Panc1 (cell line): ENCODE measurements around the gene RTL5. TPM values are rescaled to one million over a fixed set of nuclear protein-coding genes. Genes with fewer than 3 reads are reported as not detected.

Experiments
- ATAC-seq: fragments of 200-7000 bp; cut with Tn5 transposase; 2 replicates; pipeline ENCODE4 v1.9.1; 2020; ENCODE audit warnings: mild to moderate bottlenecking, moderate library complexity
- BruUV-seq: library from RNA; stranded (reverse); fragments of 400-500 nt; replicated peaks from 2 replicates; lab custom pipeline; 2021; lab: Mats Ljungman, UMichigan
- CTCF ChIA-PET: fragments of 300-600 bp; sonication (Branson Sonifier 250); formaldehyde crosslinking; loops from one replicate; lab custom pipeline; 2022; ENCODE audit warnings: antibody characterized with exemption; lab: Charles Lee
- POLR2A ChIA-PET: fragments of 300-600 bp; sonication (Branson Sonifier 250); formaldehyde crosslinking; loops from one replicate; lab custom pipeline; 2022; ENCODE audit warnings: antibody characterized with exemption; lab: Charles Lee
- DNase-seq: peaks from one replicate; pipeline ENCODE4 v3.0.0-alpha.2; 2010; ENCODE audit warnings: low read depth, low spot score
- H3K27ac ChIP-seq: 2 replicates; pipeline ENCODE4 v1.5.1; 2011; ENCODE audit warnings: mild to moderate bottlenecking, low read length, inconsistent platforms
- H3K27me3 ChIP-seq: fragments of 200-500 bp; sonication (Bioruptor generic); 2 replicates; pipeline ENCODE4 v1.6.0; 2014; ENCODE audit warnings: low read length, inconsistent platforms; ENCODE audit not compliant: control insufficient read depth, insufficient read depth
- H3K36me3 ChIP-seq: fragments of 200-500 bp; sonication (Bioruptor generic); 2 replicates; pipeline ENCODE4 v1.5.1; 2014; ENCODE audit warnings: inconsistent platforms, mild to moderate bottlenecking, low read length, moderate library complexity; ENCODE audit not compliant: control insufficient read depth, insufficient read depth
- H3K4me1 ChIP-seq: 2 replicates; pipeline ENCODE4 v1.5.1; 2011; ENCODE audit warnings: inconsistent platforms, mild to moderate bottlenecking, low read length, moderate library complexity; ENCODE audit not compliant: control insufficient read depth, insufficient read depth
- H3K4me3 ChIP-seq, 2 experiments: 2 replicates each; pipeline ENCODE4 v1.5.1; 2011 to 2012; ENCODE audit warnings: low read depth in 2 of 2, low read length in 2 of 2, mild to moderate bottlenecking in 2 of 2, inconsistent platforms in 1 of 2, moderate library complexity in 1 of 2
- H3K9me3 ChIP-seq: fragments of 200-500 bp; sonication (Bioruptor generic); 2 replicates; pipeline ENCODE4 v1.5.1; 2014; ENCODE audit warnings: low read depth, mild to moderate bottlenecking, inconsistent platforms, low read length, moderate library complexity; ENCODE audit not compliant: control insufficient read depth, insufficient read depth
- CTCF ChIP-seq: fragments of 450-650 bp; IDR thresholded peaks from 2 replicates; pipeline ENCODE4 v1.5.1; 2017; ENCODE audit warnings: mild to moderate bottlenecking
- POLR2AphosphoS5 ChIP-seq: IDR thresholded peaks from 2 replicates; pipeline ENCODE4 v1.6.1; 2012; ENCODE audit warnings: mild to moderate bottlenecking, low read depth, low read length, moderate library complexity
- REST ChIP-seq, 2 experiments: IDR thresholded peaks; 2 replicates each; pipeline ENCODE4 v1.6.1; 2011 to 2012; ENCODE audit warnings: low read depth in 2 of 2, control low read depth in 1 of 2, low read length in 1 of 2, mild to moderate bottlenecking in 1 of 2, moderate library complexity in 1 of 2; ENCODE audit not compliant: insufficient read depth in 1 of 2
- SIN3A ChIP-seq: IDR thresholded peaks from 2 replicates; pipeline ENCODE4 v1.6.1; 2012; ENCODE audit warnings: low read depth, mild to moderate bottlenecking, low read length, moderate library complexity, borderline replicate concordance; ENCODE audit not compliant: insufficient read depth
- TCF7L2 ChIP-seq: IDR thresholded peaks from 2 replicates; pipeline ENCODE4 v1.6.1; 2011; ENCODE audit warnings: mild to moderate bottlenecking, low read depth, low read length, inconsistent platforms
- in situ Hi-C: cut with HindIII; loops from 2 replicates; pipeline ENCODE4 v1.10.0; 2016; ENCODE audit warnings: low sequenced_read_pairs, low pct_unique_long_range_greater_than_20kb
- intact Hi-C: fragments of 100-400 bp; cut with micrococcal nuclease; formaldehyde crosslinking; loops from one replicate; pipeline ENCODE4 v1.10.0; 2022; ENCODE audit not compliant: unreplicated experiment
- total RNA-seq: library from RNA; stranded (reverse); gene quantifications from one replicate; pipeline ENCODE4 v1.2.1, GENCODE V29; 2021; ENCODE audit not compliant: unreplicated experiment

RTL5 gene
- total RNA-seq, 1 experiment from 2014 or later, result 11.0 TPM

GRCh38 chrX:72084114-72084513 lies 47.6 kb downstream of the RTL5 start:
- ChIA-PET POLR2A (no interaction called here), CTCF (no interaction called here)
- Histone ChIP-seq H3K27me3 (no peaks in the 10 kb centered on the region), H3K27ac (no peak overlapping the region), H3K9me3 (no peaks in the 10 kb centered on the region), H3K4me3 (no peak overlapping the region), H3K36me3 (no peaks in the 10 kb centered on the region), H3K4me1 (no peaks in the 10 kb centered on the region)
- ATAC-seq (no peak), DNase-seq (no peak)
- in situ Hi-C loops, result no loop called here
- BruUV-seq, result no TSS peak
- intact Hi-C loops, result no loop called here
- TF ChIP-seq TCF7L2 (no peak), REST (IDR thresholded peaks at IDR 0.05; ENCODE audit: insufficient read depth in 1 of 2, low read depth in 2 of 2, low read length in 1 of 2) (no peak), SIN3A (no peak)

GRCh38 chrX:72083291-72083690 lies 48.4 kb downstream of the RTL5 start:
- no peak overlapping the region for H3K27ac ChIP-seq
- POLR2A ChIA-PET, result no interaction called here
- TF ChIP-seq TCF7L2 (no peak), POLR2AphosphoS5 (no peak), CTCF (no peak), REST (IDR thresholded peaks at IDR 0.05; ENCODE audit: insufficient read depth in 1 of 2, low read depth in 2 of 2, low read length in 1 of 2) (no peak), SIN3A (no peak)
- in situ Hi-C loops (no loop called here), intact Hi-C loops (no loop called here)
- no peak for DNase-seq
- no peaks in the 10 kb centered on the region for H3K4me1 ChIP-seq
- ATAC-seq, result no peak
- no peaks in the 10 kb centered on the region for H3K36me3 ChIP-seq
- BruUV-seq, result no TSS peak
- H3K4me3 ChIP-seq, result no peak overlapping the region
- no peaks in the 10 kb centered on the region for H3K9me3 ChIP-seq
- CTCF ChIA-PET, result no interaction called here
- no peaks in the 10 kb centered on the region for H3K27me3 ChIP-seq
